ENCODE measurements around the gene FNDC11.

DNA sequence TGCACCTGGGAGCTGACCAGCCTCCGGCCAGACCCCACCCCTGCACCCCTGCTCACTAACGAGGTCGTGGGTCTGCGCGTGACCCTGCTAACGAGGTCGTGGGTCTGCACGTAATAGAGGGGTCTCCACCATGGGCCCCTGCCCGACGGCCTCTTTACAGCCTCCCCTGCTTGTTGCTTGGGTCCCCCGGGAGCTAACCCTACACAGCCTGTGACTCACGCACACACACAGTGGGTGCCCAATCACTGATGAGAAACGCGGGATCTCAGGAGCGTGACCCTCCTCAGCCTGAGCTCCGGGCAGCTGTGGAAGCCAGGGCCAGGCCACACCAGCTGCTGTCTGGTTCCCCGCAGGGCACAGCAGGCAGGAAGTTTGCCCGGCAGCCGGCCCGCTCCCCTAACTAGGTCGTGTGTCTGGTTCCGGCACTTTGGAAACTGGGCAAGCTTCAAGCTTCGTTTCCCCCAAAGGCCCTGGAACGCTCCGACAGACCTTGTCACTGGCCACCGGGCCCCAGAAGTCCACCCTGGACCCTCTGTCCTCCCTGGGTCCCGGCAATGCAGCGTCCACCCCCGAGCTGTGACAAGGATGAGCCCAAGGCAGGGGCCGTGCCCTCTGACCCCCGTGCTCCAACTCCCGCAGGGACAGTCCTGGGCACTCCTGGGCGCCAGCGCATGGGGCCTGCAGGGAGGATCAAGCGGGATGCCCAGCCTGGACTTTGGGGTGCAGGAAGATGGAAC, 17.6 kb upstream of the FNDC11 start:
- TF ChIP-seq POLR2AphosphoS5 (IDR thresholded peaks at IDR 0.05) (peak in 2 of 3 donors; percentile 31 to 45), POLR2A (IDR thresholded peaks at IDR 0.05) (peak; percentile 38)
- TF ChIP-seq, protein P1, sequence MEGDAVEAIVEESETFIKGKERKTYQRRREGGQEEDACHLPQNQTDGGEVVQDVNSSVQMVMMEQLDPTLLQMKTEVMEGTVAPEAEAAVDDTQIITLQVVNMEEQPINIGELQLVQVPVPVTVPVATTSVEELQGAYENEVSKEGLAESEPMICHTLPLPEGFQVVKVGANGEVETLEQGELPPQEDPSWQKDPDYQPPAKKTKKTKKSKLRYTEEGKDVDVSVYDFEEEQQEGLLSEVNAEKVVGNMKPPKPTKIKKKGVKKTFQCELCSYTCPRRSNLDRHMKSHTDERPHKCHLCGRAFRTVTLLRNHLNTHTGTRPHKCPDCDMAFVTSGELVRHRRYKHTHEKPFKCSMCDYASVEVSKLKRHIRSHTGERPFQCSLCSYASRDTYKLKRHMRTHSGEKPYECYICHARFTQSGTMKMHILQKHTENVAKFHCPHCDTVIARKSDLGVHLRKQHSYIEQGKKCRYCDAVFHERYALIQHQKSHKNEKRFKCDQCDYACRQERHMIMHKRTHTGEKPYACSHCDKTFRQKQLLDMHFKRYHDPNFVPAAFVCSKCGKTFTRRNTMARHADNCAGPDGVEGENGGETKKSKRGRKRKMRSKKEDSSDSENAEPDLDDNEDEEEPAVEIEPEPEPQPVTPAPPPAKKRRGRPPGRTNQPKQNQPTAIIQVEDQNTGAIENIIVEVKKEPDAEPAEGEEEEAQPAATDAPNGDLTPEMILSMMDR (IDR thresholded peaks at IDR 0.05): no peak

Data from transverse colon (tissue), 4 donors.